ENCODE results near the gene ZBTB45.

GRCh38 chr19:58545286-58546018 lies 25.8 kb upstream of the ZBTB45 start:
- no peak for TF ChIP-seq CTCF (conservative IDR thresholded peaks at IDR 0.05; ENCODE audit: low read length)
- no peak for TF ChIP-seq EZH2phosphoT487 (IDR thresholded peaks at IDR 0.05; ENCODE audit: borderline replicate concordance)
